A549 (cell line): ENCODE measurements around the gene C14orf132. TPM values are rescaled to one million over a fixed set of nuclear protein-coding genes. Genes with fewer than 3 reads are reported as not detected.

Experiments
- ATAC-seq, 2 experiments: fragments of 200-7000 bp in 1 of 2; fragments of >200 bp in 1 of 2; cut with Nextera tagmentation in 1 of 2; cut with Tn5 transposase in 1 of 2; 3 replicates each; pipeline versions ENCODE4 v1.8.0 to v1.9.1; 2018 to 2020; ENCODE audit warnings: mild to moderate bottlenecking in 1 of 2, moderate library complexity in 1 of 2
- CTCF ChIA-PET: fragments of 300-600 bp; sonication (Branson Sonifier 250); formaldehyde crosslinking; extraction: SDS; loops from one replicate; lab custom pipeline; 2021; ENCODE audit warnings: antibody characterized with exemption, inconsistent platforms; lab: Yijun Ruan, JAX
- POLR2A ChIA-PET: fragments of 350-600 bp; formaldehyde crosslinking; extraction: SDS; loops from one replicate; lab custom pipeline; 2021; ENCODE audit warnings: antibody characterized with exemption, inconsistent platforms; lab: Yijun Ruan, JAX
- DNase-seq, 2 experiments: peaks; one replicate each; pipeline versions ENCODE4 v3.0.0 to v3.0.0-alpha.2; 2011 to 2016; ENCODE audit warnings: low read depth in 1 of 2, low spot score in 1 of 2
- FAIRE-seq: peaks from 2 replicates; lab custom pipeline; 2011; peaks lifted over from hg19 to GRCh38; lab: Jason Lieb, UNC
- H3K27ac ChIP-seq, 2 experiments: fragments of >200 bp; sonication (Bioruptor Twin); formaldehyde crosslinking; 3 replicates each; pipeline ENCODE4 v1.5.1; 2016 to 2017
- H3K4me1 ChIP-seq: fragments of >200 bp; sonication (Bioruptor Twin); formaldehyde crosslinking; 3 replicates; pipeline ENCODE4 v1.6.1; 2016
- H3K4me2 ChIP-seq: fragments of >200 bp; sonication (Bioruptor Twin); formaldehyde crosslinking; 3 replicates; pipeline ENCODE4 v1.6.1; 2016
- H3K4me3 ChIP-seq: fragments of >200 bp; sonication (Bioruptor Twin); formaldehyde crosslinking; 3 replicates; pipeline ENCODE4 v1.5.1; 2016
- H3K9me3 ChIP-seq: fragments of >200 bp; sonication (Bioruptor Twin); formaldehyde crosslinking; 3 replicates; pipeline ENCODE4 v1.6.1; 2016
- CHD4 ChIP-seq: fragments of 200-600 bp; sonication (generic); IDR thresholded peaks from 2 replicates; pipeline ENCODE4 v1.6.1; 2016; ENCODE audit warnings: antibody characterized with exemption, mild to moderate bottlenecking, borderline replicate concordance
- EP300 ChIP-seq, 2 experiments: fragments of >200 bp; sonication (Bioruptor Twin); formaldehyde crosslinking; IDR thresholded peaks; 2 replicates in 1 of 2; 3 replicates in 1 of 2; pipeline ENCODE4 v1.6.1; 2016 to 2017
- FOSL2 ChIP-seq, 2 experiments: fragments of 450-650 bp in 1 of 2; fragments of >200 bp in 1 of 2; sonication (Bioruptor Twin) in 1 of 2; formaldehyde crosslinking; IDR thresholded peaks; 2 replicates each; pipeline versions ENCODE4 v1.5.0 to v1.6.1; 2016 to 2020; ENCODE audit warnings: mild to moderate bottlenecking in 1 of 2, moderate library complexity in 1 of 2
- GATA3 ChIP-seq: IDR thresholded peaks from 2 replicates; pipeline ENCODE4 v1.6.1; 2012; ENCODE audit warnings: borderline replicate concordance
- HES2 ChIP-seq: fragments of >200 bp; sonication (Bioruptor Twin); formaldehyde crosslinking; IDR thresholded peaks from 2 replicates; pipeline ENCODE4 v1.6.1; 2016
- HOXB5 ChIP-seq: fragments of 250-450 bp; sonication (Bioruptor Pico); IDR thresholded peaks from 2 replicates; pipeline ENCODE4 v1.5.0; 2020; ENCODE audit warnings: mild to moderate bottlenecking, moderate library complexity
- JUNB ChIP-seq: fragments of >200 bp; sonication (Bioruptor Twin); formaldehyde crosslinking; IDR thresholded peaks from 2 replicates; pipeline ENCODE4 v1.6.1; 2016
- KDM5A ChIP-seq: fragments of 200-600 bp; sonication (generic); IDR thresholded peaks from 2 replicates; pipeline ENCODE4 v1.6.1; 2016; ENCODE audit warnings: antibody characterized with exemption, mild to moderate bottlenecking
- MAFK ChIP-seq: fragments of 450-650 bp; IDR thresholded peaks from 2 replicates; pipeline ENCODE4 v1.6.1; 2014; ENCODE audit not compliant: partially characterized antibody
- MAZ ChIP-seq: fragments of 150-350 bp; IDR thresholded peaks from 2 replicates; pipeline ENCODE4 v1.6.1; 2014; ENCODE audit warnings: antibody characterized with exemption, low read depth, low read length, borderline replicate concordance
- MYC ChIP-seq: IDR thresholded peaks from 2 replicates; pipeline ENCODE4 v1.6.1; 2012; ENCODE audit warnings: mild to moderate bottlenecking, inconsistent platforms, low read length, improper control_type of control experiment, borderline replicate concordance
- NFE2L2 ChIP-seq: fragments of 150-350 bp; conservative IDR thresholded peaks from 2 replicates; pipeline ENCODE4 v1.6.1; 2014; ENCODE audit warnings: low read length
- NPAS2 ChIP-seq: fragments of 250-450 bp; sonication (Bioruptor Pico); IDR thresholded peaks from 2 replicates; pipeline ENCODE4 v1.8.0; 2022; ENCODE audit warnings: mild to moderate bottlenecking, moderate library complexity, borderline replicate concordance
- RARB ChIP-seq: fragments of 250-450 bp; sonication (Bioruptor Pico); IDR thresholded peaks from 2 replicates; pipeline ENCODE4 v1.8.0; 2021; ENCODE audit warnings: mild to moderate bottlenecking, moderate library complexity
- REST ChIP-seq: fragments of 200-600 bp; sonication (generic); IDR thresholded peaks from 2 replicates; pipeline ENCODE4 v1.6.1; 2016; ENCODE audit warnings: antibody characterized with exemption, mild to moderate bottlenecking, moderate library complexity
- TP53 ChIP-seq: fragments of 250-450 bp; sonication (Bioruptor Pico); IDR thresholded peaks from 2 replicates; pipeline ENCODE4 v1.5.0; 2021; ENCODE audit warnings: mild to moderate bottlenecking, moderate library complexity
- USF2 ChIP-seq: fragments of 450-650 bp; IDR thresholded peaks from 2 replicates; pipeline ENCODE4 v1.6.1; 2014; ENCODE audit warnings: antibody characterized with exemption
- ZNF302 ChIP-seq: fragments of 250-450 bp; sonication (Bioruptor Pico); IDR thresholded peaks from 2 replicates; pipeline ENCODE4 v1.9.0; 2021; ENCODE audit warnings: inconsistent platforms, mild to moderate bottlenecking, moderate library complexity
- WGBS: methylation state at CpG from one replicate; pipeline ENCODE4 v1.1.6; 2017; ENCODE audit errors: missing lambda C conversion rate; 5-methylcytosine and 5-hydroxymethylcytosine counted together
- polyA plus RNA-seq, 4 experiments: library from polyadenylated mRNA; depleted of rRNA in 3 of 4; stranded (reverse); fragments of >200 nt; fragmentation: RNase III in 1 of 4; extraction: RNeasy Plus Mini Kit Qiagen cat#74134 plus additional on column Dnase treatment in 1 of 4; gene quantifications; 2 replicates in 3 of 4; 3 replicates in 1 of 4; pipeline ENCODE4 v1.2.3, GENCODE V29; 2011 to 2017

The C14orf132 gene
- polyA plus RNA-seq, 2 of the 4 experiments (the other 2 are of a cell fraction) = 4.6 to 8.5 TPM

GRCh38 chr14:96135285-96135684, 96.1 kb downstream of the C14orf132 start:
- Histone ChIP-seq H3K4me3 (no peak overlapping the region), H3K4me2 (no peak overlapping the region), H3K27ac (peak overlapping the region in 1 of 2 experiments; percentile 60; a peak in 3 of 6 replicates), H3K9me3 (no peaks in the 10 kb centered on the region), H3K4me1 (peaks cover 31% of the 10 kb centered on the region; the same call in 2 of the 3 replicates)
- ATAC-seq = no peak; a peak in 1 of 6 replicates
- no peak for DNase-seq
- no peak for FAIRE-seq
- ChIA-PET POLR2A (no interaction called here), CTCF (interaction anchor here (0.8 to 1.0 kb wide), 2 partner anchors 14 to 16 kb away, joined by 4 read pairs; no protein-coding TSS in a partner anchor)
- TF ChIP-seq RARB (CRISPR knock-in tag) (no peak), HOXB5 (no peak), HES2 (no peak), CHD4 (no peak), EP300 (IDR thresholded peaks at IDR 0.05) (no peak)
- WGBS = 66% methylated on average over 8 of the region's 8 CpGs

- FAIRE-seq = no peak
- peak; percentile 75 to 79; a peak in 4 of 6 replicates for ATAC-seq
- no peak overlapping the region for H3K4me3 ChIP-seq
- no peak for TF ChIP-seq CHD4
- TF ChIP-seq FOSL2 (IDR thresholded peaks at IDR 0.05) = no peak
- peak; percentile 44 for TF ChIP-seq FOSL2 (CRISPR knock-in tag; IDR thresholded peaks at IDR 0.05)
- TF ChIP-seq, all 56 proteins: peak for 1
- H3K4me1 ChIP-seq = peaks cover 24% of the 10 kb centered on the region; the same call in 2 of the 3 replicates
- no peaks in the 10 kb centered on the region for H3K9me3 ChIP-seq
- H3K4me2 ChIP-seq = peak overlapping the region; percentile 24; the same call in 2 of the 3 replicates
- ChIA-PET POLR2A (no interaction called here), CTCF (interaction anchor here (0.6 to 1.5 kb wide), 4 partner anchors 9 to 139 kb away, joined by 3 to 6 read pairs (median 3); no protein-coding TSS in a partner anchor)
- 35% methylated on average over 4 of the region's 4 CpGs for WGBS
- H3K27ac ChIP-seq = peak overlapping the region in 1 of 2 experiments; percentile 60; a peak in 3 of 6 replicates
- DNase-seq = peak in 1 of 2 experiments; percentile 66
These were observed 97.3 kb downstream of the C14orf132 start for GRCh38 chr14:96136371-96137005.

- 83% methylated on average over 1 of the region's 1 CpG for WGBS
- no peak for FAIRE-seq
- Histone ChIP-seq H3K4me1 (peaks cover 24% of the 10 kb centered on the region; the same call in 2 of the 3 replicates), H3K4me2 (no peak overlapping the region), H3K9me3 (peaks cover 3% of the 10 kb centered on the region; the same call in 1 of the 3 replicates), H3K27ac (peak overlapping the region in 1 of 2 experiments; percentile 45; a peak in 2 of 6 replicates), H3K4me3 (no peak overlapping the region)
- no peak for ATAC-seq
- no peak for DNase-seq
- ChIA-PET POLR2A (no interaction called here), CTCF (interaction anchor here (1.2 to 1.6 kb wide), 3 partner anchors 10 to 137 kb away, joined by 4 to 6 read pairs (median 5); no protein-coding TSS in a partner anchor)
- TF ChIP-seq KDM5A (no peak), NFE2L2 (no peak), ZNF302 (CRISPR knock-in tag) (no peak), JUNB (no peak), USF2 (no peak)
These were observed 99.1 kb downstream of the C14orf132 start for GRCh38 chr14:96138241-96138640.

- DNase-seq = no peak
- Histone ChIP-seq H3K4me1 (peaks cover 24% of the 10 kb centered on the region; the same call in 2 of the 3 replicates), H3K9me3 (peaks cover 8% of the 10 kb centered on the region), H3K4me3 (no peak overlapping the region), H3K27ac (no peak overlapping the region), H3K4me2 (no peak overlapping the region)
- 30% methylated on average over 1 of the region's 1 CpG for WGBS
- no peak for TF ChIP-seq RARB (CRISPR knock-in tag)
- TF ChIP-seq GATA3 = no peak
- TF ChIP-seq JUNB = no peak
- TF ChIP-seq MAZ = no peak
- no peak for TF ChIP-seq TP53
- no peak for TF ChIP-seq MAFK
- TF ChIP-seq MYC = no peak
- TF ChIP-seq NPAS2 (CRISPR knock-in tag) = no peak
- TF ChIP-seq REST = no peak
- ChIA-PET POLR2A (no interaction called here), CTCF (interaction anchor here (1.3 to 2.0 kb wide), 2 partner anchors 39 to 118 kb away, joined by 5 to 7 read pairs; no protein-coding TSS in a partner anchor)
- ATAC-seq = no peak
- no peak for FAIRE-seq
These were observed 100.0 kb downstream of the C14orf132 start for GRCh38 chr14:96139169-96139568.
